Measurements from ENCODE around the gene TAS2R30. TPM values are rescaled to one million over a fixed set of nuclear protein-coding genes. Genes with fewer than 3 reads are reported as not detected.

Gene TAS2R30
- total RNA-seq, 1 experiment from 2014 or later = 0.66 TPM

DNA sequence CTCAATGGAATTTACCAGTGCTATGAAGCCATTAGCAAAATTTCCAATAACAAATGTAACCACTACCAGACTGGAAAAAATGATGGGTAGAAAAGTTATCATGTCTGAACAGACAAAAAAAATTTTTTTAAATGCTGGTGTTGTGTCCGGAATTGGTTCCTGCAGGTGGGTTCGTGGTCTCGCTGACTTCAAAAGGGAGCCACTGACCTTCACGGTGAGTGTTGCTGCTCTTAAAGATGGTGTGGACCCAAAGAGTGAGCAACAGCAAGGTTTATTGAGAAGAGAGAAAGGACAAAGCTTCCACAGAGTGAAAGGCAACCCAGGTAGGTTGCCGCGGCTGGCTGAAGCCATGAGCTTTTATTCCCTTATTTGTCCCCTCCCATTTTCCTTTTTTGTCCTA, 42.3 kb downstream of the TAS2R30 start, which contains the start of gene TAS2R43:
TSS of gene TAS2R43 (minus strand) at position 186 of the 400 bp plus-strand sequence. CDS start at position 102, 84 bp downstream.
- Histone ChIP-seq H3K9ac (ENCODE audit: low read length) (no peak within 1 kb of the TSS), H3K36me3 (ENCODE audit: low read depth, low read length) (no peaks in the 10 kb centered on the region), H3K9me2 (replicated peaks; ENCODE audit: low read length) (no peaks in the 10 kb centered on the region), H3F3A (ENCODE audit: low read length, unreplicated experiment) (no peaks in the 10 kb centered on the region), H2AFZ (ENCODE audit: low read length) (no peak within 1 kb of the TSS), H3K4me2 (ENCODE audit: low read length) (no peak within 1 kb of the TSS), H3K27ac (ENCODE audit: low read length) (no peak within 1 kb of the TSS), H3K79me2 (ENCODE audit: low read length) (no peaks in the 10 kb centered on the region), H4K20me1 (ENCODE audit: low read length) (no peaks in the 10 kb centered on the region), H3K4me3 (ENCODE audit: low read length) (no peak within 1 kb of the TSS), H3K4me1 (ENCODE audit: insufficient read depth, low read length) (no peaks in the 10 kb centered on the region), H3K9me3 (ENCODE audit: low read length) (no peaks in the 10 kb centered on the region), H3K27me3 (ENCODE audit: low read length) (no peaks in the 10 kb centered on the region)
- intact Hi-C loops (cut with micrococcal nuclease) = no loop called here
- DNase-seq = no peak
- BruUV-seq (replicated peaks) = no TSS peak
- ChIA-PET POLR2A (ENCODE audit: unreplicated experiment) (no interaction called here), CTCF (no interaction called here)
- TF ChIP-seq, protein P1, sequence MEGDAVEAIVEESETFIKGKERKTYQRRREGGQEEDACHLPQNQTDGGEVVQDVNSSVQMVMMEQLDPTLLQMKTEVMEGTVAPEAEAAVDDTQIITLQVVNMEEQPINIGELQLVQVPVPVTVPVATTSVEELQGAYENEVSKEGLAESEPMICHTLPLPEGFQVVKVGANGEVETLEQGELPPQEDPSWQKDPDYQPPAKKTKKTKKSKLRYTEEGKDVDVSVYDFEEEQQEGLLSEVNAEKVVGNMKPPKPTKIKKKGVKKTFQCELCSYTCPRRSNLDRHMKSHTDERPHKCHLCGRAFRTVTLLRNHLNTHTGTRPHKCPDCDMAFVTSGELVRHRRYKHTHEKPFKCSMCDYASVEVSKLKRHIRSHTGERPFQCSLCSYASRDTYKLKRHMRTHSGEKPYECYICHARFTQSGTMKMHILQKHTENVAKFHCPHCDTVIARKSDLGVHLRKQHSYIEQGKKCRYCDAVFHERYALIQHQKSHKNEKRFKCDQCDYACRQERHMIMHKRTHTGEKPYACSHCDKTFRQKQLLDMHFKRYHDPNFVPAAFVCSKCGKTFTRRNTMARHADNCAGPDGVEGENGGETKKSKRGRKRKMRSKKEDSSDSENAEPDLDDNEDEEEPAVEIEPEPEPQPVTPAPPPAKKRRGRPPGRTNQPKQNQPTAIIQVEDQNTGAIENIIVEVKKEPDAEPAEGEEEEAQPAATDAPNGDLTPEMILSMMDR (conservative IDR thresholded peaks at IDR 0.05; ENCODE audit: low read depth, low read length) = no peak
- TF ChIP-seq EZH2 (IDR thresholded peaks at IDR 0.05; ENCODE audit: low read length, unreplicated experiment) = no peak
- TF ChIP-seq EZH2phosphoT487 (IDR thresholded peaks at IDR 0.05; ENCODE audit: borderline replicate concordance, low read length) = no peak
- no peak for ATAC-seq

DNA sequence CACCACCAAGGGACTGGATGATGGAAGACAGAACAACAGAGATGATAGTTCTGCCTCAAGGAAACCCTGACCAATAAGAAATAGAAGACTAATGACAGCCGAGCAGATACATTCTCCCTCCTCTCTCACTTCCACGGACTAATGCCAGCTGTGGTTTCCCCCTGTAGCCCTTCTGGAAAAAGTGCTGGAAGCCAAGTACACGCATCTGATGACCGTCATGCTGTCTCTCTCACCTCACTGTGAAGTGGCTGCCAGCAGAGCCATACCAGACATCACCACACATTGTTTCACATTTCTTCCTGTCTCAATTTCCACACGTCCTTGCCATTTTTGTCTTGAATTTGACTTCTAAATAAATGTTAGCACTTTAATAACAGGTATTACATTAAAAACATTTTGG, 45.2 kb downstream of the TAS2R30 start:
- no peaks in the 10 kb centered on the region for H3K4me1 ChIP-seq (ENCODE audit: insufficient read depth, low read length)

DNA sequence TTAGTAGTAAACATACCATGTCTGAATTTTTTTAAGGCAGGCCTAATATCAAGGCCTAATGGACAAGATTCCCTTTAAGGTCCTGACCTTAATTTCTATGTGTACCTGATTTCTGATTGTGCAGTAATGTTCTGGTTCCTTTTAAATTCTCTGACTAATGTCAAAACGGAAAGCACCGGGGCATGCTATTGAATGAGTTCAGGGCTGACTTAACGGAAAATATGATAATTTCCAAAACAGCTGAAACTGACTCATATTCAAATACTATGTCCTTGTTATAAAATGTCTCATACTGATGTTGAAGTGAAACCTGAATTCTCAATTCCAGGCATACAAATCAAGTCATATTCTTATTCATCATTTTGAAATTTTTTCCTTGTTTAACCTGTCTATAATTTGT, 49.0 kb downstream of the TAS2R30 start:
- Histone ChIP-seq H3K4me1 (ENCODE audit: insufficient read depth, low read length) (no peaks in the 10 kb centered on the region), H4K20me1 (ENCODE audit: low read length) (no peaks in the 10 kb centered on the region), H3K27me3 (ENCODE audit: low read length) (no peaks in the 10 kb centered on the region), H2AFZ (ENCODE audit: low read length) (no peak overlapping the region), H3K27ac (ENCODE audit: low read length) (no peak overlapping the region), H3K4me3 (ENCODE audit: low read length) (no peak overlapping the region), H3K9ac (ENCODE audit: low read length) (no peak overlapping the region), H3K9me3 (ENCODE audit: low read length) (no peaks in the 10 kb centered on the region), H3K4me2 (ENCODE audit: low read length) (no peak overlapping the region), H3K36me3 (ENCODE audit: low read depth, low read length) (no peaks in the 10 kb centered on the region), H3K9me2 (replicated peaks; ENCODE audit: low read length) (no peaks in the 10 kb centered on the region), H3F3A (ENCODE audit: low read length, unreplicated experiment) (no peaks in the 10 kb centered on the region), H3K79me2 (ENCODE audit: low read length) (no peaks in the 10 kb centered on the region)
- ChIA-PET CTCF (no interaction called here), POLR2A (ENCODE audit: unreplicated experiment) (no interaction called here)
- intact Hi-C loops (cut with micrococcal nuclease) = no loop called here
- DNase-seq (no peak), ATAC-seq (no peak)
- no TSS peak for BruUV-seq (replicated peaks)
- TF ChIP-seq, protein P1 (conservative IDR thresholded peaks at IDR 0.05; ENCODE audit: low read depth, low read length) = no peak
- TF ChIP-seq EZH2phosphoT487 (IDR thresholded peaks at IDR 0.05; ENCODE audit: borderline replicate concordance, low read length) (no peak), EZH2 (IDR thresholded peaks at IDR 0.05; ENCODE audit: low read length, unreplicated experiment) (no peak)

More for the DNA sequence above, 45.2 kb downstream of the TAS2R30 start:
- H3K9ac ChIP-seq (ENCODE audit: low read length) = no peak overlapping the region
- ATAC-seq (no peak), DNase-seq (no peak)
- H3K27ac ChIP-seq (ENCODE audit: low read length) = no peak overlapping the region
- BruUV-seq (replicated peaks) = no TSS peak
- no peaks in the 10 kb centered on the region for H3F3A ChIP-seq (ENCODE audit: low read length, unreplicated experiment)
- intact Hi-C loops (cut with micrococcal nuclease) = no loop called here
- no peaks in the 10 kb centered on the region for H4K20me1 ChIP-seq (ENCODE audit: low read length)
- H3K4me2 ChIP-seq (ENCODE audit: low read length) = no peak overlapping the region
- no peaks in the 10 kb centered on the region for H3K9me3 ChIP-seq (ENCODE audit: low read length)
- CTCF ChIA-PET = no interaction called here
- no peaks in the 10 kb centered on the region for H3K79me2 ChIP-seq (ENCODE audit: low read length)
- POLR2A ChIA-PET (ENCODE audit: unreplicated experiment) = no interaction called here
- no peak overlapping the region for H2AFZ ChIP-seq (ENCODE audit: low read length)
- no peak for TF ChIP-seq EZH2phosphoT487 (IDR thresholded peaks at IDR 0.05; ENCODE audit: borderline replicate concordance, low read length)
- no peak for TF ChIP-seq EZH2 (IDR thresholded peaks at IDR 0.05; ENCODE audit: low read length, unreplicated experiment)
- TF ChIP-seq, protein P1 (conservative IDR thresholded peaks at IDR 0.05; ENCODE audit: low read depth, low read length) = no peak
- H3K27me3 ChIP-seq (ENCODE audit: low read length) = no peaks in the 10 kb centered on the region
- H3K36me3 ChIP-seq (ENCODE audit: low read depth, low read length) = no peaks in the 10 kb centered on the region
- H3K9me2 ChIP-seq (replicated peaks; ENCODE audit: low read length) = no peaks in the 10 kb centered on the region
- no peak overlapping the region for H3K4me3 ChIP-seq (ENCODE audit: low read length)

Other genes with a start within 250 kb of the TAS2R30 start
- gene TAS2R13, start 225.1 kb downstream of the TAS2R30 start, total RNA-seq (2014; rRNA removed) = 0.11 and 0.86 TPM in 2 replicates
- not detected in 2 replicates for gene PRH2, start 205.4 kb downstream of the TAS2R30 start, total RNA-seq (2014; rRNA removed)
- gene TAS2R14, start 195.4 kb downstream of the TAS2R30 start, total RNA-seq (2014; rRNA removed) = 1.6 and 1.8 TPM in 2 replicates
- 0.29 and 1.5 TPM in 2 replicates for gene TAS2R50, start 147.7 kb downstream of the TAS2R30 start, total RNA-seq (2014; rRNA removed)
- 0.11 and 0.46 TPM in 2 replicates for gene TAS2R20, start 136.3 kb downstream of the TAS2R30 start, total RNA-seq (2014; rRNA removed)
- gene TAS2R19, start 112.0 kb downstream of the TAS2R30 start, total RNA-seq (2014; rRNA removed) = not detected in 2 replicates
- gene TAS2R31, start 103.2 kb downstream of the TAS2R30 start, total RNA-seq (2014; rRNA removed) = 0.55 and 0.75 TPM in 2 replicates
- 0.36 and 1.5 TPM in 2 replicates for gene TAS2R46, start 72.3 kb downstream of the TAS2R30 start, total RNA-seq (2014; rRNA removed)
- not detected in 2 replicates for gene TAS2R43, start 42.3 kb downstream of the TAS2R30 start, total RNA-seq (2014; rRNA removed)
- 9.4 and 9.7 TPM in 2 replicates for gene SMIM10L1, start 36.5 kb upstream of the TAS2R30 start, total RNA-seq (2014; rRNA removed)
- gene TAS2R42, start 52.3 kb upstream of the TAS2R30 start, total RNA-seq (2014; rRNA removed) = not detected in 2 replicates
- gene PRB3, start 135.1 kb upstream of the TAS2R30 start, total RNA-seq (2014; rRNA removed) = not detected in 2 replicates
- not detected in 2 replicates for gene PRB4, start 175.8 kb upstream of the TAS2R30 start, total RNA-seq (2014; rRNA removed)

Data from PC-3 (cell line).